K562 (cell line): Measurements from ENCODE around the gene IDUA.

Experiments
- BCOR ChIP-seq: fragments of 450-650 bp; IDR thresholded peaks from 2 replicates; pipeline ENCODE4 v1.6.1; 2016
- FOXA1 ChIP-seq: fragments of 450-650 bp; IDR thresholded peaks from 2 replicates; pipeline ENCODE4 v1.6.1; 2016; ENCODE audit warnings: mild to moderate bottlenecking, borderline replicate concordance
- FOXP4 ChIP-seq: sonication (generic); formaldehyde crosslinking; IDR thresholded peaks from 2 replicates; pipeline ENCODE4 v1.8.0; 2022; ENCODE audit warnings: mild to moderate bottlenecking, missing genetic modification reagents, borderline replicate concordance
- HDAC6 ChIP-seq: IDR thresholded peaks from 2 replicates; pipeline ENCODE4 v1.6.1; 2012; ENCODE audit warnings: low read depth, mild to moderate bottlenecking, control low read depth, inconsistent platforms, low read length, moderate library complexity
- JUN ChIP-seq, 2 experiments: sonication (generic) in 1 of 2; formaldehyde crosslinking in 1 of 2; IDR thresholded peaks; 2 replicates each; pipeline versions ENCODE4 v1.6.1 to v1.8.0; 2012 to 2022; ENCODE audit warnings: borderline replicate concordance in 2 of 2, mild to moderate bottlenecking in 2 of 2, improper control_type of control experiment in 1 of 2, low read depth in 1 of 2, low read length in 1 of 2, missing genetic modification reagents in 1 of 2
- NFIC ChIP-seq: fragments of 450-650 bp; IDR thresholded peaks from 2 replicates; pipeline ENCODE4 v1.6.1; 2017; ENCODE audit warnings: mild to moderate bottlenecking, inconsistent platforms
- NR2C2 ChIP-seq, 2 experiments: fragments of 200-800 bp in 1 of 2; sonication (Bioruptor generic) in 1 of 2; sonication (generic) in 1 of 2; formaldehyde crosslinking in 1 of 2; IDR thresholded peaks; 2 replicates each; pipeline versions ENCODE4 v1.6.1 to v1.8.0; 2016 to 2022; ENCODE audit warnings: mild to moderate bottlenecking in 1 of 2, missing compliant biosample characterization in 1 of 2, missing genetic modification characterization in 1 of 2, missing genetic modification reagents in 1 of 2
- YBX1 ChIP-seq: fragments of 450-650 bp; IDR thresholded peaks from 2 replicates; pipeline ENCODE4 v1.7.1; 2016; ENCODE audit warnings: mild to moderate bottlenecking
- ZBTB8A ChIP-seq: fragments of 450-650 bp; IDR thresholded peaks from 2 replicates; pipeline ENCODE4 v1.6.1; 2018; ENCODE audit warnings: mild to moderate bottlenecking, moderate library complexity; ENCODE audit not compliant: partially characterized antibody
- TF ChIP-seq, protein P1 (sequence below), 2 experiments: fragments of 450-650 bp; IDR thresholded peaks; 2 replicates each; pipeline ENCODE4 v1.6.1; 2018; ENCODE audit warnings: mild to moderate bottlenecking in 2 of 2, low read depth in 1 of 2; ENCODE audit not compliant: partially characterized antibody in 2 of 2

- TF ChIP-seq JUN (IDR thresholded peaks at IDR 0.05; ENCODE audit: borderline replicate concordance, low read depth, low read length), result no peak
- no peak for TF ChIP-seq JUN (CRISPR knock-in tag; IDR thresholded peaks at IDR 0.05; ENCODE audit: borderline replicate concordance)
- no peak for TF ChIP-seq HDAC6
- TF ChIP-seq, protein P1, sequence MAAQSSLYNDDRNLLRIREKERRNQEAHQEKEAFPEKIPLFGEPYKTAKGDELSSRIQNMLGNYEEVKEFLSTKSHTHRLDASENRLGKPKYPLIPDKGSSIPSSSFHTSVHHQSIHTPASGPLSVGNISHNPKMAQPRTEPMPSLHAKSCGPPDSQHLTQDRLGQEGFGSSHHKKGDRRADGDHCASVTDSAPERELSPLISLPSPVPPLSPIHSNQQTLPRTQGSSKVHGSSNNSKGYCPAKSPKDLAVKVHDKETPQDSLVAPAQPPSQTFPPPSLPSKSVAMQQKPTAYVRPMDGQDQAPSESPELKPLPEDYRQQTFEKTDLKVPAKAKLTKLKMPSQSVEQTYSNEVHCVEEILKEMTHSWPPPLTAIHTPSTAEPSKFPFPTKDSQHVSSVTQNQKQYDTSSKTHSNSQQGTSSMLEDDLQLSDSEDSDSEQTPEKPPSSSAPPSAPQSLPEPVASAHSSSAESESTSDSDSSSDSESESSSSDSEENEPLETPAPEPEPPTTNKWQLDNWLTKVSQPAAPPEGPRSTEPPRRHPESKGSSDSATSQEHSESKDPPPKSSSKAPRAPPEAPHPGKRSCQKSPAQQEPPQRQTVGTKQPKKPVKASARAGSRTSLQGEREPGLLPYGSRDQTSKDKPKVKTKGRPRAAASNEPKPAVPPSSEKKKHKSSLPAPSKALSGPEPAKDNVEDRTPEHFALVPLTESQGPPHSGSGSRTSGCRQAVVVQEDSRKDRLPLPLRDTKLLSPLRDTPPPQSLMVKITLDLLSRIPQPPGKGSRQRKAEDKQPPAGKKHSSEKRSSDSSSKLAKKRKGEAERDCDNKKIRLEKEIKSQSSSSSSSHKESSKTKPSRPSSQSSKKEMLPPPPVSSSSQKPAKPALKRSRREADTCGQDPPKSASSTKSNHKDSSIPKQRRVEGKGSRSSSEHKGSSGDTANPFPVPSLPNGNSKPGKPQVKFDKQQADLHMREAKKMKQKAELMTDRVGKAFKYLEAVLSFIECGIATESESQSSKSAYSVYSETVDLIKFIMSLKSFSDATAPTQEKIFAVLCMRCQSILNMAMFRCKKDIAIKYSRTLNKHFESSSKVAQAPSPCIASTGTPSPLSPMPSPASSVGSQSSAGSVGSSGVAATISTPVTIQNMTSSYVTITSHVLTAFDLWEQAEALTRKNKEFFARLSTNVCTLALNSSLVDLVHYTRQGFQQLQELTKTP (IDR thresholded peaks at IDR 0.05; ENCODE audit: low read depth in 1 of 2, partially characterized antibody in 2 of 2), result no peak
- TF ChIP-seq FOXA1, result no peak
- no peak for TF ChIP-seq YBX1
- TF ChIP-seq BCOR, result no peak
- no peak for TF ChIP-seq NR2C2 (CRISPR knock-in tag; IDR thresholded peaks at IDR 0.05)
- no peak for TF ChIP-seq NR2C2 (tag; IDR thresholded peaks at IDR 0.05)
- TF ChIP-seq NFIC, result no peak
- TF ChIP-seq FOXP4 (CRISPR knock-in tag), result no peak
- TF ChIP-seq ZBTB8A, result no peak
Measured at GRCh38 chr4:1033840-1034551, 47.2 kb downstream of the IDUA start.
